Kidney (tissue), 14 donors: ENCODE results near the gene MSI2. TPM values are rescaled to one million over a fixed set of nuclear protein-coding genes. Genes with fewer than 3 reads are reported as not detected.
A peak's percentile ranks its signal among the peaks of the same experiment; 100 is the strongest.

Experiments
- DNase-seq, 5 donors: peaks; one replicate each; pipeline ENCODE4 v3.0.0-alpha.2; 2013 to 2020
- FAIRE-seq: peaks from 2 replicates; lab custom pipeline; 2012; peaks lifted over from hg19 to GRCh38; lab: Jason Lieb, UNC
- H3K27ac ChIP-seq, 2 donors: one replicate each; pipeline ENCODE4 v1.7.0; 2013; ENCODE audit warnings: low read depth in 2 of 2, low read length in 2 of 2, inconsistent platforms in 1 of 2
- H3K27me3 ChIP-seq: one replicate; pipeline ENCODE4 v1.7.1; 2013; ENCODE audit warnings: low read length, inconsistent platforms; ENCODE audit not compliant: control insufficient read depth, insufficient read depth
- H3K36me3 ChIP-seq, 3 donors: one replicate each; pipeline versions ENCODE4 v1.7.0 to v1.7.1; 2013; ENCODE audit warnings: low read length in 3 of 3, control low read depth in 1 of 3, inconsistent platforms in 1 of 3; ENCODE audit not compliant: insufficient read depth in 3 of 3, control insufficient read depth in 2 of 3
- H3K4me1 ChIP-seq, 3 donors: one replicate each; pipeline versions ENCODE4 v1.7.0 to v1.7.1; 2013; ENCODE audit warnings: low read length in 3 of 3, inconsistent platforms in 1 of 3, low read depth in 1 of 3; ENCODE audit not compliant: control insufficient read depth in 2 of 3, insufficient read depth in 2 of 3
- H3K4me3 ChIP-seq, 3 donors: one replicate each; pipeline versions ENCODE4 v1.7.0 to v1.8.1; 2013; ENCODE audit warnings: low read length in 3 of 3, control low read depth in 1 of 3, inconsistent platforms in 1 of 3
- H3K9ac ChIP-seq, 3 donors: one replicate each; pipeline versions ENCODE4 v1.7.0 to v1.7.1; 2013; ENCODE audit warnings: low read length in 3 of 3, control low read depth in 1 of 3, inconsistent platforms in 1 of 3
- H3K9me3 ChIP-seq, 3 donors: one replicate each; pipeline versions ENCODE4 v1.7.0 to v1.7.1; 2013; ENCODE audit warnings: low read length in 3 of 3, control low read depth in 1 of 3, inconsistent platforms in 1 of 3; ENCODE audit not compliant: control insufficient read depth in 2 of 3, insufficient read depth in 1 of 3
- intact Hi-C: fragments of 100-400 bp; cut with DNase I; formaldehyde crosslinking; loops from one replicate; pipeline ENCODE4 v1.11.1; 2022
- polyA plus RNA-seq: library from polyadenylated mRNA; stranded (reverse); fragments of 350-450 nt; fragmentation: Illumina TruSeq; extraction: RNeasy Lipid Tissue Mini Kit (QIAGEN cat#74804); gene quantifications from one replicate; pipeline ENCODE4 v1.2.3, GENCODE V29; 2014; ENCODE audit warnings: low read depth, low replicate concordance; ENCODE audit not compliant: insufficient read depth
- total RNA-seq: library from RNA; stranded (reverse); fragmentation: NEBNext Ultra II Directional; extraction: Animal tissue kit (Norgen Biotek cat#: 25700); gene quantifications from one replicate; pipeline ENCODE4 v1.2.1, GENCODE V29; 2021
- TF ChIP-seq, protein P1 (sequence below): IDR thresholded peaks from 3 replicates; pipeline ENCODE4 v1.5.1; 2012; ENCODE audit warnings: mild to moderate bottlenecking, moderate library complexity, borderline replicate concordance; ENCODE audit not compliant: insufficient read depth; ENCODE audit errors: extremely low read depth
- donor health status: control.
- donor health status: control.
- donor health status: control.
- donor health status: control.
- donor health status: control.
- donor health status: DM: yes; HTN: yes; CAD: no.
- donor health status: Normal renal cell carcinoma (clear cell type).

MSI2 gene
- total and polyA plus RNA-seq, 2 donors from 2014 or later: 69.2 to 151 TPM

DNA sequence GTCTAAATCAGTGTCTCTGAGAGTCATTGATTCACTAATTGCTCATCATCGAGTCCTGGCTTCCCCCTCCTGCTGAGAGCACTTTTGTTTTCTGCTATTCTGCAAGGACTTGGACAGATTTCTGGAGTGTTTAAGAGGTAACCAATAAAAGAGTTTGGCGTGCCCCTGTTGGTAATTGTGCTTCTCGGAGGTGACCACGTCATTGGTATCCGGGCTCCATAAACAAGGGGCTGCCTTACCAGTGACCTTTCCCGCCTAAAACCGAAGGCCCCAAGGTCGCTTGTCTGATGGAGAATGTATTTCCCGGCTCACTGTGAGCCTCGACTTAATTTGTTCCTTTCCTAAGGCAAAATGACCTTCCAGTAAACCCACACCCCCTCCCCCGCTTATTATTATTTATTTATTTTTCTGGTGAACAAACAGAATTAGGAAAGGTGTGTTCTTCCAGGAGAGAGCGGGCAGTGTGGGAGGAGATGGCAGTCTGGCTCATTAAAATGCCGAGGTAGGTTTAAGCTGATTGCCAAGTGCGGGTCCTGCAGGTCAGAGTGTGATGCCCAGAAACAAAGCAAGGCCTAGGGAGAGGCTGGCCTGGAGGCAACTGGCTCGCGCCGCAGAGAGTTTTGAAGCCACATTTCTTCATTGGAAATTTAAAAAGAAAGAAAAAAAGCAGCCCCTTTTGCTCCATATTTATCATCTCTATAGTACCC, 30.2 kb downstream of the MSI2 start:
- Histone ChIP-seq H3K4me3 (no peak overlapping the region), H3K27ac (peak overlapping the region; percentile 74 to 84), H3K27me3 (no peaks in the 10 kb centered on the region), H3K4me1 (peaks cover 25 to 33% (median 32%) of the 10 kb centered on the region in 3 donors), H3K9me3 (no peaks in the 10 kb centered on the region), H3K9ac (peak overlapping the region in 1 of 3 donors; percentile 46), H3K36me3 (peaks cover 0 to under 1% (median 0%) of the 10 kb centered on the region in 3 donors)
- DNase-seq: peak in 3 of 5 donors; percentile 39 to 58 (median 48)
- TF ChIP-seq, protein P1, sequence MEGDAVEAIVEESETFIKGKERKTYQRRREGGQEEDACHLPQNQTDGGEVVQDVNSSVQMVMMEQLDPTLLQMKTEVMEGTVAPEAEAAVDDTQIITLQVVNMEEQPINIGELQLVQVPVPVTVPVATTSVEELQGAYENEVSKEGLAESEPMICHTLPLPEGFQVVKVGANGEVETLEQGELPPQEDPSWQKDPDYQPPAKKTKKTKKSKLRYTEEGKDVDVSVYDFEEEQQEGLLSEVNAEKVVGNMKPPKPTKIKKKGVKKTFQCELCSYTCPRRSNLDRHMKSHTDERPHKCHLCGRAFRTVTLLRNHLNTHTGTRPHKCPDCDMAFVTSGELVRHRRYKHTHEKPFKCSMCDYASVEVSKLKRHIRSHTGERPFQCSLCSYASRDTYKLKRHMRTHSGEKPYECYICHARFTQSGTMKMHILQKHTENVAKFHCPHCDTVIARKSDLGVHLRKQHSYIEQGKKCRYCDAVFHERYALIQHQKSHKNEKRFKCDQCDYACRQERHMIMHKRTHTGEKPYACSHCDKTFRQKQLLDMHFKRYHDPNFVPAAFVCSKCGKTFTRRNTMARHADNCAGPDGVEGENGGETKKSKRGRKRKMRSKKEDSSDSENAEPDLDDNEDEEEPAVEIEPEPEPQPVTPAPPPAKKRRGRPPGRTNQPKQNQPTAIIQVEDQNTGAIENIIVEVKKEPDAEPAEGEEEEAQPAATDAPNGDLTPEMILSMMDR: no peak
- no peak for FAIRE-seq
- intact Hi-C loops: no loop called here

DNA sequence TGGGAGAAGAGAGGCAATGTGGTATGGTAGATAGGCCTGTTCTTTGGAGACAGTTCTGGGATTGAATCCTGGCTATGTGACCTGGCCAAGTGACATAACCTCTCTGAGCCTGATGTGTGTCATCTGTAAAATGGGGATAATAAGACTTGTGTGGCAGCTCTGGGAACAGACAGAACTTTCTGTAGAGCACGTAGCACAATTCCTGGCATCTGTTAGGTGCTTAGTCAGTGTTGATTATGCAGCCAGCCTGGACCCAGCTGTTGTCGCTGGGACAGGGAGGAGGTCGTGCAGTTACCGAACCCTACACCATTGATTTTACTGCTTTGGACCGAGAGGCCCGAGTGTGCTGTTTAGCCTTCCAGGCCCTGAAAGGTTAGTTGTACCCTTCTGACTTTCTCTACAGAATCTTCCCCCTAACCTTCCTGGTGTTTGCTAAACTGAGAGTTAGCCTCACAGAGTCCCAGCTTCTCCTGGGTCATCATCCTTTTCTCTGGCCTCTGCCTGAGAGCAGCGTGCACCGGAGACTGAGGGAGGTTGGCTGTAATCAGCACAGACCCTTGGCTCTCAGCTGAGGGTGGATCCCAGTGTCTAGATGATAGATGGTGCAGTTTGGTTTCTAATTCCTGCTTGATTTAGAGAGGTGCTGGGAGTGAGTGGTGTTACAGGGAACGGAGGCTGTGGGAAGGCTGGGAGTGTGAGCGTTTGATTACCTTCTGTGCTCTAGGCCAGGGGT, 31.9 kb downstream of the MSI2 start:
- DNase-seq: peak in 3 of 5 donors; percentile 62 to 79 (median 73)
- Histone ChIP-seq H3K27ac (peak overlapping the region; percentile 71 to 86), H3K36me3 (no peaks in the 10 kb centered on the region), H3K27me3 (no peaks in the 10 kb centered on the region), H3K4me1 (peaks cover 19 to 41% (median 35%) of the 10 kb centered on the region in 3 donors), H3K9me3 (no peaks in the 10 kb centered on the region), H3K9ac (peak overlapping the region in 1 of 3 donors; percentile 51), H3K4me3 (no peak overlapping the region)
- TF ChIP-seq, protein P1: no peak
- FAIRE-seq: no peak
- intact Hi-C loops: no loop called here

DNA sequence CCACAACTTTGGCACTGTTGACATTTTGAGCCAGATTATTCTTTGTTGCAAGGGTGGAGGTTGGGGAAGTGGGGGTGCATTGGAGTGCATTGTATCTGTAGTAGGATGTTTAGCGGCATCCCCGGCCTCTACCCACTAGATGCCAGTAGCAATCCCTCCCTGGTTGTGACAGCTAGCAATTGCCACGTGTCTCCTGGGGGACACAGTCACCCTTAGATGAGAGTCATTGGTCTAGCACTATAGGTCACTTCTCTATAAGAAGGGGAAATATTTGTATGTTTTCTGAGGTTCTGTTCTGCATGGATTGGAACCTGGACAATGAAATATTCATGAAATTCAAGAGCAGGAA, 32.4 kb downstream of the MSI2 start:
- Histone ChIP-seq H3K4me3 (no peak overlapping the region), H3K27ac (peak overlapping the region; percentile 71 to 86), H3K4me1 (peaks cover 19 to 41% (median 36%) of the 10 kb centered on the region in 3 donors), H3K9ac (peak overlapping the region in 1 of 3 donors; percentile 56), H3K27me3 (no peaks in the 10 kb centered on the region), H3K9me3 (no peaks in the 10 kb centered on the region), H3K36me3 (no peaks in the 10 kb centered on the region)
- FAIRE-seq (no peak), DNase-seq (no peak)
- TF ChIP-seq, protein P1: no peak
- intact Hi-C loops: no loop called here
